ENCODE measurements around the gene CHRDL2. TPM values are rescaled to one million over a fixed set of nuclear protein-coding genes. Genes with fewer than 3 reads are reported as not detected.
A peak's percentile ranks its signal among the peaks of the same experiment; 100 is the strongest.

Gene CHRDL2
- total RNA-seq, 6 experiments from 2014 or later, result 2.9 to 41.4 (median 23.9) TPM

DNA sequence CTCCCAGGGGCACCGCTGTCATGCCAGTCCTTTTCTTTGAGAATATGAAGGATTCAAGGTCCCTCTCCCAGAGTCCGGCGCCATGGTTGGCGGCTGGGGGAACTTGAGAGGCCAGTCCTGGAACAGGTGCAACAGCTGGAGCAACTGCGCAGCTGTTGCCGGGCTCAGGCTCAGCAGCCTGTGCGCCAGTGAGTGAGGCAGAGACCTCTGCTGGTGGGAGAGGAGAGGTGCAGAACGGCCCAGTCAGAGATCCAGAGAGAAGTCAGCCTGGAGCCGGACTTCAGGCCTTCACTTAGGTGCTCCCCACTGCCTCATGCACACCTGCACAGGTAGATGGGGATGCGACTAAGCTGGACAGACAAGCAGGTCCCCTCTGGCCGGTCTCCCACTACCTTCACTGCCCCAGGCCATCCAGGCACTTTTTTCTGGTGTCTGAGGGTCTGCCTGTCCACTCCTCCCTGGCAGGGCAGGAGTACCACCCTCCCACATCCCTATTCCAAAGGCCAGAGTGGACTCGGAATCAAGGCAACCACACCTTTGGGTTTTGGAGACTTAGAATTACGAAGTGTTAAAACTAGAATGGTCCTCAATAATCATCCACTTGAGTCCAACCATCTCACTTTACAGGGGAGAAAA, 4.6 kb downstream of the CHRDL2 start:
- Histone ChIP-seq H3K27ac (no peak overlapping the region), H3K9me3 (no peaks in the 10 kb centered on the region), H3K27me3 (no peaks in the 10 kb centered on the region), H3K36me3 (no peaks in the 10 kb centered on the region), H3K4me1 (peaks cover 0 to 4% (median 0%) of the 10 kb centered on the region in 4 donors), H3K4me3 (no peak overlapping the region)
- TF ChIP-seq POLR2A (IDR thresholded peaks at IDR 0.05), result no peak
- TF ChIP-seq, protein P1, sequence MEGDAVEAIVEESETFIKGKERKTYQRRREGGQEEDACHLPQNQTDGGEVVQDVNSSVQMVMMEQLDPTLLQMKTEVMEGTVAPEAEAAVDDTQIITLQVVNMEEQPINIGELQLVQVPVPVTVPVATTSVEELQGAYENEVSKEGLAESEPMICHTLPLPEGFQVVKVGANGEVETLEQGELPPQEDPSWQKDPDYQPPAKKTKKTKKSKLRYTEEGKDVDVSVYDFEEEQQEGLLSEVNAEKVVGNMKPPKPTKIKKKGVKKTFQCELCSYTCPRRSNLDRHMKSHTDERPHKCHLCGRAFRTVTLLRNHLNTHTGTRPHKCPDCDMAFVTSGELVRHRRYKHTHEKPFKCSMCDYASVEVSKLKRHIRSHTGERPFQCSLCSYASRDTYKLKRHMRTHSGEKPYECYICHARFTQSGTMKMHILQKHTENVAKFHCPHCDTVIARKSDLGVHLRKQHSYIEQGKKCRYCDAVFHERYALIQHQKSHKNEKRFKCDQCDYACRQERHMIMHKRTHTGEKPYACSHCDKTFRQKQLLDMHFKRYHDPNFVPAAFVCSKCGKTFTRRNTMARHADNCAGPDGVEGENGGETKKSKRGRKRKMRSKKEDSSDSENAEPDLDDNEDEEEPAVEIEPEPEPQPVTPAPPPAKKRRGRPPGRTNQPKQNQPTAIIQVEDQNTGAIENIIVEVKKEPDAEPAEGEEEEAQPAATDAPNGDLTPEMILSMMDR (IDR thresholded peaks at IDR 0.05), result peak; percentile 92 to 96 (median 95)
- 6% methylated on average over 5 of the region's 13 CpGs for WGBS (ENCODE audit: insufficient coverage, low coverage, low lambda C conversion rate, missing lambda C conversion rate)
- ATAC-seq (peak; percentile 95 to 98 (median 96)), DNase-seq (peak; percentile 73 to 80 (median 75))
- intact Hi-C loops (cut with DNase I), result loop anchor here (10.0 kb wide), 1 partner anchor 92 kb away; no protein-coding TSS in a partner anchor

DNA sequence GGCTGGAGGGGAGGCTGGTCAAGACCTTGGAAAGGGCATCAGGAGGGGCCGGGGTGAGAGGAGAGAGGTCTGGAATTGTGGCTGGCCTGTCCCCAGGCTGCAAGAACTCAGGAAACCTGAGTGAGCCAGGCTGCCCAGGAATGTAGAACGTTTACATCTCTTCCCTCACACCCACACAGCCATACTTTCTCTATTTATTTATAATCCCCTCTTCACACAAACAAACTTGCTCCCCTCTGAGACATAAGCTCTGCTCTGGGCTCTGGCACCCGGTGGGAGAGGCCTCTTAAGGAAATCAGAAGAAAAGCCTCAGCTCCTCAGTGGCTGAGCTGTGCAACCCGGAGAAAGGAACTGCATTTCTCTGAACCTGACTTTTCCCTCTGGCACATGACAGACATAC, 5.5 kb downstream of the CHRDL2 start:
- TF ChIP-seq POLR2A (IDR thresholded peaks at IDR 0.05), result no peak
- TF ChIP-seq, protein P1 (IDR thresholded peaks at IDR 0.05), result no peak
- no peak for ATAC-seq
- no peak for DNase-seq
- no peaks in the 10 kb centered on the region for H3K4me1 ChIP-seq
- H3K9me3 ChIP-seq, result no peaks in the 10 kb centered on the region
- 60% methylated on average over 3 of the region's 4 CpGs for whole genome bisulfite sequencing (ENCODE audit: insufficient coverage, low coverage, low lambda C conversion rate, missing lambda C conversion rate)
- intact Hi-C loops (cut with DNase I), result loop anchor here (10.0 kb wide), 1 partner anchor 91 kb away; no protein-coding TSS in a partner anchor
- no peaks in the 10 kb centered on the region for H3K27me3 ChIP-seq
- H3K4me3 ChIP-seq, result no peak overlapping the region
- H3K36me3 ChIP-seq, result no peaks in the 10 kb centered on the region
- no peak overlapping the region for H3K27ac ChIP-seq

DNA sequence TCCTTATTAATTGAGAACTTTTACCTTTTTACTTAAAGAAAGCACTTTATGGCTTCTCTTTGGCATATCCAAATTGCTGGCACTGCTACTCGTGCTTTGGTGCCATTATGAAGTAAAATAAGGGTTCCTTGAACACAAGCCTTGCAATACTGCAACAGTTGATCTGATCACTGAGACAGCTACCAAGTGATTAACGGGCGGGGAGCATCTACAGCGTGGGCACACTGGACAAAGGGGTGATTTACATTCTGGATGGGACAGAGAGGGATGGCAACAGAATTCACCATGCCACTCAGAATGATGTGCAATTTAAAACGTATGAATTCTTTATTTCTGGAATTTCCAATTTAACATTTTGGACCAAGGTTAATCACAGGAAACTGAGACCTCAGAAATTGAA, 7.7 kb downstream of the CHRDL2 start:
- 72% methylated on average over 5 of the region's 5 CpGs for WGBS (ENCODE audit: insufficient coverage, low coverage, low lambda C conversion rate, missing lambda C conversion rate)
- intact Hi-C loops (cut with DNase I), result loop anchor here (10.0 kb wide), 1 partner anchor 89 kb away; no protein-coding TSS in a partner anchor
- H3K27me3 ChIP-seq, result no peaks in the 10 kb centered on the region

DNA sequence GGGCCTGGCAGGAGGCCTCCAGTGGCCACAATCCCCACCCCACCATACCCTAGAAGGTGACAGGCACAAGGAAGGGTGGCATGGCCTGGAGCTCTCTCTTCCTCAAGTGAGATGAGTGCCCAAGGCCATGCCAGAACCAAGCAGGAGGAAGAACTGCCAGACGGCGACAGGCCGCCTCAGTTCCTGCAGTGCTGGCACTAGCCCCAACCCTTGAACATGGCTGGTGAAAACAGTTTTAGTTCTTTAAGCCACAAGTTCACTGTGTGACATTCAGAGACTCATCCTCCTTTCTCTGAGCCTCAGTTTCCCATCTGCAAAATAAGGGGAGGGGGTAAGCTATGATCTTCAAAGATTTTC, 9.8 kb downstream of the CHRDL2 start:
- H3K4me3 ChIP-seq, result no peak overlapping the region
- intact Hi-C loops (cut with DNase I), result loop anchor here (10.0 kb wide), 1 partner anchor 87 kb away; no protein-coding TSS in a partner anchor
- WGBS (ENCODE audit: insufficient coverage, low coverage, low lambda C conversion rate, missing lambda C conversion rate), result no CpG with 5 or more reads among the region's 3 CpGs
- H3K9me3 ChIP-seq, result no peaks in the 10 kb centered on the region
- DNase-seq (no peak), ATAC-seq (no peak)
- no peaks in the 10 kb centered on the region for H3K4me1 ChIP-seq
- no peaks in the 10 kb centered on the region for H3K27me3 ChIP-seq
- H3K36me3 ChIP-seq, result no peaks in the 10 kb centered on the region
- no peak overlapping the region for H3K27ac ChIP-seq
- TF ChIP-seq, protein P1 (IDR thresholded peaks at IDR 0.05), result no peak
- no peak for TF ChIP-seq POLR2A (IDR thresholded peaks at IDR 0.05)

More for the DNA sequence above, 7.7 kb downstream of the CHRDL2 start:
- Histone ChIP-seq H3K4me3 (no peak overlapping the region), H3K36me3 (no peaks in the 10 kb centered on the region), H3K4me1 (no peaks in the 10 kb centered on the region), H3K27ac (no peak overlapping the region), H3K9me3 (no peaks in the 10 kb centered on the region)
- DNase-seq, result no peak
- TF ChIP-seq, protein P1 (IDR thresholded peaks at IDR 0.05), result no peak
- TF ChIP-seq POLR2A (IDR thresholded peaks at IDR 0.05), result no peak
- ATAC-seq, result no peak
